Measurements from ENCODE around the gene SLC41A3. TPM values are rescaled to one million over a fixed set of nuclear protein-coding genes. Genes with fewer than 3 reads are reported as not detected.

SLC41A3 gene
- polyA plus RNA-seq, 2 of the 4 experiments (the other 2 are of a cell fraction) = 18.9 to 24.2 TPM

- POLR2A ChIA-PET = no interaction called here
- ATAC-seq = no peak
Observed at GRCh38 chr3:126112531-126113237, 28.8 kb upstream of the SLC41A3 start.

GRCh38 chr3:126111566-126112475, 27.9 kb upstream of the SLC41A3 start:
- 83% methylated on average over 12 of the region's 18 CpGs for WGBS (ENCODE audit: missing lambda C conversion rate)
- Histone ChIP-seq H3K4me3 (no peak overlapping the region), H3K27ac (no peak overlapping the region), H3K4me1 (no peaks in the 10 kb centered on the region), H3K4me2 (no peak overlapping the region), H3K9me3 (no peaks in the 10 kb centered on the region)
- DNase-seq (ENCODE audit: low read depth in 1 of 2, low spot score in 1 of 2) = no peak
- no peak for FAIRE-seq
- CTCF ChIA-PET = interaction anchor here (1.8 kb wide), 1 partner anchor 22 kb away, joined by 9 read pairs; no protein-coding TSS in a partner anchor
- POLR2A ChIA-PET = no interaction called here
- no peak for ATAC-seq
- no peak for TF ChIP-seq REST (IDR thresholded peaks at IDR 0.05)
- TF ChIP-seq ZFP36 (IDR thresholded peaks at IDR 0.05; ENCODE audit: borderline replicate concordance, partially characterized antibody) = no peak
- no peak for TF ChIP-seq NR3C1 (IDR thresholded peaks at IDR 0.05)
- no peak for TF ChIP-seq RCOR1 (IDR thresholded peaks at IDR 0.05; ENCODE audit: low read depth, low read length)
- TF ChIP-seq EHMT2 (IDR thresholded peaks at IDR 0.05; ENCODE audit: low read depth) = no peak
- TF ChIP-seq E2F6 (IDR thresholded peaks at IDR 0.05; ENCODE audit: borderline replicate concordance, low read depth) = no peak
- TF ChIP-seq HOXB5 (CRISPR knock-in tag; IDR thresholded peaks at IDR 0.05) = no peak
- no peak for TF ChIP-seq RAD21 (conservative IDR thresholded peaks at IDR 0.05 in 1 of 2, IDR thresholded peaks at IDR 0.05 in 1 of 2)
- TF ChIP-seq HOXA7 (CRISPR knock-in tag; IDR thresholded peaks at IDR 0.05) = no peak

More at GRCh38 chr3:126112531-126113237, 28.8 kb upstream of the SLC41A3 start:
- Histone ChIP-seq H3K27ac (no peak overlapping the region), H3K9me3 (no peaks in the 10 kb centered on the region), H3K4me1 (no peaks in the 10 kb centered on the region), H3K4me2 (no peak overlapping the region), H3K4me3 (no peak overlapping the region)
- DNase-seq (ENCODE audit: low read depth in 1 of 2, low spot score in 1 of 2) (no peak), FAIRE-seq (no peak)
- CTCF ChIA-PET = interaction anchor here (1.8 kb wide), 1 partner anchor 21 kb away, joined by 9 read pairs; no protein-coding TSS in a partner anchor
- WGBS (ENCODE audit: missing lambda C conversion rate) = 62% methylated on average over 6 of the region's 13 CpGs
- TF ChIP-seq USF2 (IDR thresholded peaks at IDR 0.05) = no peak
- no peak for TF ChIP-seq MAX (IDR thresholded peaks at IDR 0.05)
- TF ChIP-seq EP300 (IDR thresholded peaks at IDR 0.05) = no peak
- TF ChIP-seq PHF8 (IDR thresholded peaks at IDR 0.05; ENCODE audit: borderline replicate concordance, low read depth) = no peak
- no peak for TF ChIP-seq HMGXB4 (CRISPR knock-in tag; IDR thresholded peaks at IDR 0.05; ENCODE audit: borderline replicate concordance)
- no peak for TF ChIP-seq JUN (IDR thresholded peaks at IDR 0.05)
- no peak for TF ChIP-seq HOXA7 (CRISPR knock-in tag; IDR thresholded peaks at IDR 0.05)
- TF ChIP-seq BCL3 (IDR thresholded peaks at IDR 0.05) = no peak
- no peak for TF ChIP-seq RARB (CRISPR knock-in tag; IDR thresholded peaks at IDR 0.05)
- no peak for TF ChIP-seq HEYL (CRISPR knock-in tag; IDR thresholded peaks at IDR 0.05)
- TF ChIP-seq JUNB (IDR thresholded peaks at IDR 0.05) = no peak
- TF ChIP-seq ZFP36 (IDR thresholded peaks at IDR 0.05; ENCODE audit: borderline replicate concordance, partially characterized antibody) = no peak
- TF ChIP-seq E2F6 (IDR thresholded peaks at IDR 0.05; ENCODE audit: borderline replicate concordance, low read depth) = no peak
- no peak for TF ChIP-seq TP53 (CRISPR knock-in tag; IDR thresholded peaks at IDR 0.05)
- no peak for TF ChIP-seq CHD2 (IDR thresholded peaks at IDR 0.05; ENCODE audit: low read length, partially characterized antibody)
